GM12878 (cell line): Measurements from ENCODE around the gene ZMIZ2. TPM values are rescaled to one million over a fixed set of nuclear protein-coding genes. Genes with fewer than 3 reads are reported as not detected.

Experiments
- ATF3 ChIP-seq: IDR thresholded peaks from 2 replicates; pipeline ENCODE4 v1.6.1; 2011; ENCODE audit warnings: low read depth, mild to moderate bottlenecking, low read length, moderate library complexity, borderline replicate concordance; ENCODE audit errors: extremely low read depth
- CBX5 ChIP-seq: sonication (generic); IDR thresholded peaks from 2 replicates; pipeline ENCODE4 v1.6.1; 2016; ENCODE audit warnings: low read depth, moderate library complexity, mild to moderate bottlenecking, inconsistent platforms
- CTCF ChIP-seq, 3 experiments: IDR thresholded peaks in 2 of 3; conservative IDR thresholded peaks in 1 of 3; 2 replicates each; pipeline ENCODE4 v1.5.1; 2011; ENCODE audit warnings: low read depth in 3 of 3, low read length in 3 of 3, mild to moderate bottlenecking in 3 of 3, control low read depth in 2 of 3, moderate library complexity in 2 of 3, inconsistent platforms in 1 of 3, mixed read lengths in 1 of 3; ENCODE audit not compliant: control insufficient read depth in 2 of 3, insufficient read depth in 1 of 3; ENCODE audit errors: extremely low read depth in 1 of 3
- ELK1 ChIP-seq: IDR thresholded peaks from 2 replicates; pipeline ENCODE4 v1.6.1; 2012; ENCODE audit warnings: low read depth, low read length, improper control_type of control experiment
- FOXK2 ChIP-seq: fragments of 450-650 bp; IDR thresholded peaks from 2 replicates; pipeline ENCODE4 v1.6.1; 2017; ENCODE audit warnings: mild to moderate bottlenecking, moderate library complexity
- FOXM1 ChIP-seq: IDR thresholded peaks from 2 replicates; pipeline ENCODE4 v1.6.1; 2012; ENCODE audit warnings: low read depth, mild to moderate bottlenecking, inconsistent platforms, low read length, moderate library complexity
- JUNB ChIP-seq: IDR thresholded peaks from 2 replicates; pipeline ENCODE4 v1.6.1; 2016; ENCODE audit warnings: antibody characterized with exemption, mild to moderate bottlenecking
- MTA3 ChIP-seq: IDR thresholded peaks from 2 replicates; pipeline ENCODE4 v1.6.1; 2012; ENCODE audit warnings: low read length, inconsistent platforms, borderline replicate concordance
- MXI1 ChIP-seq: fragments of 150-350 bp; IDR thresholded peaks from 2 replicates; pipeline ENCODE4 v1.6.1; 2011; ENCODE audit warnings: low read depth, mild to moderate bottlenecking, inconsistent platforms, low read length, improper control_type of control experiment
- MYC ChIP-seq: IDR thresholded peaks from 2 replicates; pipeline ENCODE4 v1.6.1; 2011; ENCODE audit warnings: mild to moderate bottlenecking, low read length, moderate library complexity, inconsistent platforms; ENCODE audit not compliant: insufficient read depth, insufficient replicate concordance, insufficient read length, severe bottlenecking
- NFYA ChIP-seq: IDR thresholded peaks from 2 replicates; pipeline ENCODE4 v1.6.1; 2011; ENCODE audit warnings: low read depth, mild to moderate bottlenecking, low read length, improper control_type of control experiment, borderline replicate concordance
- PAX5 ChIP-seq: IDR thresholded peaks from 2 replicates; pipeline ENCODE4 v1.6.1; 2011; ENCODE audit warnings: low read depth, low read length, borderline replicate concordance
- POLR2AphosphoS5 ChIP-seq: IDR thresholded peaks from 2 replicates; pipeline ENCODE4 v1.6.1; 2011; ENCODE audit warnings: mild to moderate bottlenecking, low read length, inconsistent platforms
- TCF12 ChIP-seq: IDR thresholded peaks from 2 replicates; pipeline ENCODE4 v1.6.1; 2011; ENCODE audit warnings: low read depth, mild to moderate bottlenecking, low read length
- YBX1 ChIP-seq: fragments of 450-650 bp; IDR thresholded peaks from 2 replicates; pipeline ENCODE4 v1.6.1; 2016; ENCODE audit warnings: antibody characterized with exemption
- ZNF207 ChIP-seq: fragments of 450-650 bp; IDR thresholded peaks from 2 replicates; pipeline ENCODE4 v1.6.1; 2014; ENCODE audit warnings: antibody characterized with exemption, mild to moderate bottlenecking, borderline replicate concordance
- polyA plus RNA-seq, 11 experiments: library from polyadenylated mRNA; depleted of rRNA in 4 of 11; unstranded in 6 of 11; stranded (reverse) in 5 of 11; fragments of >200 nt; fragmentation: Nextera tagmentation in 4 of 11; fragmentation: Illumina TruSeq in 1 of 11; extraction: Ambion mirVana in 4 of 11; extraction: Trizol in 1 of 11; gene quantifications; 1 replicate in 1 of 11; 2 replicates in 10 of 11; pipeline versions ENCODE4 v1.2.1 to v1.2.3, GENCODE V29; 2011 to 2016; ENCODE audit warnings: inconsistent platforms in 2 of 11, missing spikeins in 2 of 11, low read depth in 1 of 11
- total RNA-seq, 4 experiments: library from RNA; depleted of rRNA in 3 of 4; stranded (reverse); fragments of >200 nt in 3 of 4; fragmentation: Illumina TruSeq in 1 of 4; extraction: Trizol in 1 of 4; gene quantifications; 2 replicates each; pipeline versions ENCODE4 v1.2.1 to v1.2.3, GENCODE V29; 2013 to 2021
- TF ChIP-seq, protein P1 (sequence below): fragments of 450-650 bp; IDR thresholded peaks from 2 replicates; pipeline ENCODE4 v1.6.1; 2016; ENCODE audit warnings: mild to moderate bottlenecking
- TF ChIP-seq, protein P2 (sequence below): fragments of 150-350 bp; IDR thresholded peaks from 2 replicates; pipeline ENCODE4 v1.6.1; 2014; ENCODE audit warnings: mild to moderate bottlenecking, low read depth, low read length
- TF ChIP-seq, protein P3 (sequence below): fragments of 450-650 bp; IDR thresholded peaks from 2 replicates; pipeline ENCODE4 v1.6.1; 2017; ENCODE audit warnings: mild to moderate bottlenecking, moderate library complexity

Gene ZMIZ2
- total and polyA plus RNA-seq, 10 of the 15 experiments (the other 5 are each of a cell fraction or from before 2014, with no cell fraction given): 0.71 to 158 (median 17.0) TPM

GRCh38 chr7:44748948-44749731, 493 bp downstream of the ZMIZ2 start (continued):
- TF ChIP-seq ATF3 (no peak), MXI1 (peak; percentile 43; the same call in 1 of the 2 replicates), MTA3 (no peak), CTCF (IDR thresholded peaks at IDR 0.05 in 2 of 3, conservative IDR thresholded peaks at IDR 0.05 in 1 of 3; ENCODE audit: control insufficient read depth in 2 of 3, extremely low read depth in 1 of 3, insufficient read depth in 1 of 3, low read depth in 3 of 3, low read length in 3 of 3) (no peak), FOXK2 (no peak), TCF12 (peak; percentile 97), YBX1 (no peak), PAX5 (no peak), POLR2AphosphoS5 (peak; percentile 20; the same call in 1 of the 2 replicates), NFYA (no peak), CBX5 (no peak), JUNB (no peak), FOXM1 (no peak), MYC (no peak), ZNF207 (0 out of 2 replicates have a peak, but pooled peaks have one; percentile 68), ELK1 (no peak)
- TF ChIP-seq, protein P1, sequence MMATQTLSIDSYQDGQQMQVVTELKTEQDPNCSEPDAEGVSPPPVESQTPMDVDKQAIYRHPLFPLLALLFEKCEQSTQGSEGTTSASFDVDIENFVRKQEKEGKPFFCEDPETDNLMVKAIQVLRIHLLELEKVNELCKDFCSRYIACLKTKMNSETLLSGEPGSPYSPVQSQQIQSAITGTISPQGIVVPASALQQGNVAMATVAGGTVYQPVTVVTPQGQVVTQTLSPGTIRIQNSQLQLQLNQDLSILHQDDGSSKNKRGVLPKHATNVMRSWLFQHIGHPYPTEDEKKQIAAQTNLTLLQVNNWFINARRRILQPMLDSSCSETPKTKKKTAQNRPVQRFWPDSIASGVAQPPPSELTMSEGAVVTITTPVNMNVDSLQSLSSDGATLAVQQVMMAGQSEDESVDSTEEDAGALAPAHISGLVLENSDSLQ: no peak
- TF ChIP-seq, protein P2, sequence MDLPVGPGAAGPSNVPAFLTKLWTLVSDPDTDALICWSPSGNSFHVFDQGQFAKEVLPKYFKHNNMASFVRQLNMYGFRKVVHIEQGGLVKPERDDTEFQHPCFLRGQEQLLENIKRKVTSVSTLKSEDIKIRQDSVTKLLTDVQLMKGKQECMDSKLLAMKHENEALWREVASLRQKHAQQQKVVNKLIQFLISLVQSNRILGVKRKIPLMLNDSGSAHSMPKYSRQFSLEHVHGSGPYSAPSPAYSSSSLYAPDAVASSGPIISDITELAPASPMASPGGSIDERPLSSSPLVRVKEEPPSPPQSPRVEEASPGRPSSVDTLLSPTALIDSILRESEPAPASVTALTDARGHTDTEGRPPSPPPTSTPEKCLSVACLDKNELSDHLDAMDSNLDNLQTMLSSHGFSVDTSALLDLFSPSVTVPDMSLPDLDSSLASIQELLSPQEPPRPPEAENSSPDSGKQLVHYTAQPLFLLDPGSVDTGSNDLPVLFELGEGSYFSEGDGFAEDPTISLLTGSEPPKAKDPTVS: no peak
- TF ChIP-seq, protein P3, sequence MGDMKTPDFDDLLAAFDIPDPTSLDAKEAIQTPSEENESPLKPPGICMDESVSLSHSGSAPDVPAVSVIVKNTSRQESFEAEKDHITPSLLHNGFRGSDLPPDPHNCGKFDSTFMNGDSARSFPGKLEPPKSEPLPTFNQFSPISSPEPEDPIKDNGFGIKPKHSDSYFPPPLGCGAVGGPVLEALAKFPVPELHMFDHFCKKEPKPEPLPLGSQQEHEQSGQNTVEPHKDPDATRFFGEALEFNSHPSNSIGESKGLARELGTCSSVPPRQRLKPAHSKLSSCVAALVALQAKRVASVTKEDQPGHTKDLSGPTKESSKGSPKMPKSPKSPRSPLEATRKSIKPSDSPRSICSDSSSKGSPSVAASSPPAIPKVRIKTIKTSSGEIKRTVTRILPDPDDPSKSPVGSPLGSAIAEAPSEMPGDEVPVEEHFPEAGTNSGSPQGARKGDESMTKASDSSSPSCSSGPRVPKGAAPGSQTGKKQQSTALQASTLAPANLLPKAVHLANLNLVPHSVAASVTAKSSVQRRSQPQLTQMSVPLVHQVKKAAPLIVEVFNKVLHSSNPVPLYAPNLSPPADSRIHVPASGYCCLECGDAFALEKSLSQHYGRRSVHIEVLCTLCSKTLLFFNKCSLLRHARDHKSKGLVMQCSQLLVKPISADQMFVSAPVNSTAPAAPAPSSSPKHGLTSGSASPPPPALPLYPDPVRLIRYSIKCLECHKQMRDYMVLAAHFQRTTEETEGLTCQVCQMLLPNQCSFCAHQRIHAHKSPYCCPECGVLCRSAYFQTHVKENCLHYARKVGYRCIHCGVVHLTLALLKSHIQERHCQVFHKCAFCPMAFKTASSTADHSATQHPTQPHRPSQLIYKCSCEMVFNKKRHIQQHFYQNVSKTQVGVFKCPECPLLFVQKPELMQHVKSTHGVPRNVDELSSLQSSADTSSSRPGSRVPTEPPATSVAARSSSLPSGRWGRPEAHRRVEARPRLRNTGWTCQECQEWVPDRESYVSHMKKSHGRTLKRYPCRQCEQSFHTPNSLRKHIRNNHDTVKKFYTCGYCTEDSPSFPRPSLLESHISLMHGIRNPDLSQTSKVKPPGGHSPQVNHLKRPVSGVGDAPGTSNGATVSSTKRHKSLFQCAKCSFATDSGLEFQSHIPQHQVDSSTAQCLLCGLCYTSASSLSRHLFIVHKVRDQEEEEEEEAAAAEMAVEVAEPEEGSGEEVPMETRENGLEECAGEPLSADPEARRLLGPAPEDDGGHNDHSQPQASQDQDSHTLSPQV: no peak
